Stomach (tissue), 9 donors: ENCODE results near the gene ZNRD2. TPM values are rescaled to one million over a fixed set of nuclear protein-coding genes. Genes with fewer than 3 reads are reported as not detected.

Experiments used
- DNase-seq, 2 donors: peaks; one replicate each; pipeline versions ENCODE4 v3.0.0 to v3.0.0-alpha.2; 2013 to 2019
- H3K27ac ChIP-seq, 5 donors: fragments of 200-600 bp in 4 of 5; sonication (generic) in 4 of 5; one replicate each; pipeline ENCODE4 v1.5.1; 2013 to 2019; ENCODE audit warnings: mild to moderate bottlenecking in 1 of 5, moderate library complexity in 1 of 5
- H3K27me3 ChIP-seq, 3 donors: fragments of 200-600 bp; sonication (generic); one replicate each; pipeline ENCODE4 v1.5.1; 2017 to 2019; ENCODE audit warnings: mixed run types in 1 of 3
- H3K36me3 ChIP-seq, 4 donors: fragments of 200-600 bp; sonication (generic); 1 replicate in 3 of 4; 2 replicates in 1 of 4; pipeline ENCODE4 v1.5.1; 2016 to 2019
- H3K4me1 ChIP-seq, 4 donors: fragments of 200-600 bp; sonication (generic); one replicate each; pipeline ENCODE4 v1.5.1; 2016 to 2019
- H3K4me3 ChIP-seq, 4 donors: fragments of 200-600 bp; sonication (generic) in 3 of 4; one replicate each; pipeline ENCODE4 v1.5.1; 2016 to 2019; ENCODE audit warnings: mild to moderate bottlenecking in 1 of 4
- H3K9me3 ChIP-seq, 4 donors: fragments of 200-600 bp; sonication (generic); one replicate each; pipeline ENCODE4 v1.5.1; 2016 to 2019
- CTCF ChIP-seq, 7 experiments: fragments of 450-650 bp in 4 of 7; fragments of 200-600 bp in 3 of 7; sonication (generic) in 3 of 7; IDR thresholded peaks; one replicate each; pipeline ENCODE4 v1.5.1; 2016 to 2019; ENCODE audit warnings: antibody characterized with exemption in 7 of 7, control low read depth in 2 of 7, mild to moderate bottlenecking in 1 of 7
- EP300 ChIP-seq: sonication (generic); formaldehyde crosslinking; IDR thresholded peaks from one replicate; pipeline ENCODE4 v1.6.1; 2017; ENCODE audit warnings: antibody characterized with exemption
- POLR2A ChIP-seq, 4 donors: fragments of 450-650 bp; IDR thresholded peaks; one replicate each; pipeline ENCODE4 v1.6.1; 2016; ENCODE audit warnings: antibody characterized with exemption in 4 of 4, control low read depth in 2 of 4, mild to moderate bottlenecking in 1 of 4, moderate library complexity in 1 of 4
- POLR2AphosphoS5 ChIP-seq, 3 donors: sonication (generic); formaldehyde crosslinking; IDR thresholded peaks; one replicate each; pipeline ENCODE4 v1.6.1; 2016; ENCODE audit warnings: antibody characterized with exemption in 3 of 3
- WGBS, 5 donors: extraction: QIAGEN DNeasy Blood & Tissue Kit in 3 of 5; methylation state at CpG; one replicate each; pipeline versions ENCODE4 v1.1.5 to v1.1.7; 2013 to 2018; 5-methylcytosine and 5-hydroxymethylcytosine counted together
- intact Hi-C: fragments of 100-400 bp; cut with DNase I; formaldehyde crosslinking; loops from one replicate; pipeline ENCODE4 v1.15.1; 2023; ENCODE audit warnings: low total_unique reads
- polyA plus RNA-seq, 3 donors: library from polyadenylated mRNA; stranded (reverse); fragments of 200-250 nt; gene quantifications; one replicate each; pipeline ENCODE4 v1.2.3, GENCODE V29; 2013
- total RNA-seq, 5 donors: library from RNA; depleted of rRNA; stranded (reverse); fragments of >200 nt; gene quantifications; one replicate each; pipeline versions ENCODE4 v1.1.0 to v1.2.3, GENCODE V29; 2014 to 2016
- donor health status: healthy with polysubstance abuse.
- donor health status: Bipolar disorder and iron deficiency.
- donor health status: healthy.

The ZNRD2 gene
- total and polyA plus RNA-seq, 8 donors, result 17.7 to 99.1 (median 51.8) TPM

GRCh38 chr11:65586247-65586630, 16.0 kb downstream of the ZNRD2 start:
- no peak overlapping the region for H3K4me3 ChIP-seq
- H3K36me3 ChIP-seq, result peaks cover 27 to 83% (median 71%) of the 10 kb centered on the region in 4 donors
- intact Hi-C loops, result no loop called here

GRCh38 chr11:65586676-65587075, 16.4 kb downstream of the ZNRD2 start:
- Histone ChIP-seq H3K9me3 (no peaks in the 10 kb centered on the region), H3K36me3 (peaks cover 23 to 83% (median 71%) of the 10 kb centered on the region in 4 donors), H3K27ac (peak overlapping the region in 3 of 5 donors; percentile 71 to 81 (median 78)), H3K4me1 (peaks cover 28 to 80% (median 60%) of the 10 kb centered on the region in 4 donors), H3K4me3 (no peak overlapping the region), H3K27me3 (no peaks in the 10 kb centered on the region)
- no peak for DNase-seq
- TF ChIP-seq POLR2A (IDR thresholded peaks at IDR 0.05) (no peak), POLR2AphosphoS5 (IDR thresholded peaks at IDR 0.05) (no peak), CTCF (IDR thresholded peaks at IDR 0.05) (no peak), EP300 (no peak)
- WGBS, 5 donors, result 70 to 93% (median 88%) methylated on average over 2 of the region's 2 CpGs
- intact Hi-C loops, result no loop called here

More at GRCh38 chr11:65586247-65586630, 16.0 kb downstream of the ZNRD2 start:
- H3K27ac ChIP-seq, result peak overlapping the region in 3 of 5 donors; percentile 71 to 81 (median 78)
- WGBS, 5 donors, result 85 to 89% (median 87%) methylated on average over 4 of the region's 4 CpGs
- DNase-seq, result no peak
- H3K27me3 ChIP-seq, result no peaks in the 10 kb centered on the region
- no peaks in the 10 kb centered on the region for H3K9me3 ChIP-seq
- peaks cover 28 to 76% (median 57%) of the 10 kb centered on the region in 4 donors for H3K4me1 ChIP-seq
- TF ChIP-seq EP300 (no peak), POLR2A (IDR thresholded peaks at IDR 0.05) (no peak), POLR2AphosphoS5 (IDR thresholded peaks at IDR 0.05) (no peak), CTCF (IDR thresholded peaks at IDR 0.05) (no peak)

- peak overlapping the region; percentile 8 to 81 (median 71) for H3K27ac ChIP-seq
- no peak overlapping the region for H3K4me3 ChIP-seq
- H3K4me1 ChIP-seq, result peaks cover 34 to 96% (median 72%) of the 10 kb centered on the region in 4 donors
- H3K36me3 ChIP-seq, result peaks cover 18 to 83% (median 72%) of the 10 kb centered on the region in 4 donors
- intact Hi-C loops, result no loop called here
- H3K27me3 ChIP-seq, result no peaks in the 10 kb centered on the region
- peak in 1 of 3 donors; percentile 17 for TF ChIP-seq POLR2AphosphoS5 (IDR thresholded peaks at IDR 0.05)
- no peak for TF ChIP-seq EP300
- peak in 5 of 7 experiments; percentile 36 to 75 (median 72) for TF ChIP-seq CTCF (IDR thresholded peaks at IDR 0.05)
- no peak for TF ChIP-seq POLR2A (IDR thresholded peaks at IDR 0.05)
- 11 to 48% (median 46%) methylated on average over 11 to 13 of the region's 13 CpGs for WGBS, 5 donors
- peak; percentile 80 to 82 for DNase-seq
- no peaks in the 10 kb centered on the region for H3K9me3 ChIP-seq
These were observed 18.1 kb downstream of the ZNRD2 start for GRCh38 chr11:65588199-65589054.

GRCh38 chr11:65589444-65590239, 19.4 kb downstream of the ZNRD2 start:
- H3K27ac ChIP-seq, result peak overlapping the region in 3 of 5 donors; percentile 27 to 81 (median 34)
- H3K27me3 ChIP-seq, result no peaks in the 10 kb centered on the region
- peaks cover 14 to 73% (median 62%) of the 10 kb centered on the region in 4 donors for H3K36me3 ChIP-seq
- intact Hi-C loops, result no loop called here
- TF ChIP-seq EP300 (no peak), POLR2AphosphoS5 (IDR thresholded peaks at IDR 0.05) (no peak), POLR2A (IDR thresholded peaks at IDR 0.05) (no peak), CTCF (IDR thresholded peaks at IDR 0.05) (no peak)
- no peaks in the 10 kb centered on the region for H3K9me3 ChIP-seq
- H3K4me3 ChIP-seq, result no peak overlapping the region
- DNase-seq, result no peak
- 53 to 78% (median 71%) methylated on average over 7 to 9 of the region's 9 CpGs for WGBS, 5 donors
- peaks cover 35 to 94% (median 77%) of the 10 kb centered on the region in 4 donors for H3K4me1 ChIP-seq
